ENCODE data around the gene FUCA2.

The FUCA2 gene

GRCh38 chr6:143510991-143511891 is at the start of gene FUCA2:
Gene FUCA2, minus strand, starts transcription at chr6:143511720. Its CDS starts 86 bp downstream, at chr6:143511634.
- peak in 1 of 2 experiments; percentile 24 for DNase-seq

- DNase-seq = no peak
These were observed 49.7 kb upstream of the FUCA2 start for GRCh38 chr6:143561105-143561704.

- DNase-seq = no peak
These were observed 47.6 kb upstream of the FUCA2 start for GRCh38 chr6:143559051-143559660.

- no peak for DNase-seq
These were observed 45.0 kb upstream of the FUCA2 start for GRCh38 chr6:143556529-143556928.

- DNase-seq = no peak
These were observed 44.1 kb upstream of the FUCA2 start for GRCh38 chr6:143555582-143555981.

- DNase-seq = no peak
These were observed 43.6 kb upstream of the FUCA2 start for GRCh38 chr6:143555071-143555492.

GRCh38 chr6:143553337-143553736 is 41.8 kb upstream of the FUCA2 start:
- DNase-seq = no peak

GRCh38 chr6:143549949-143550268 is 38.4 kb upstream of the FUCA2 start:
- no peak for DNase-seq

- no peak for DNase-seq
These were observed 37.9 kb upstream of the FUCA2 start for GRCh38 chr6:143549221-143549948.

- no peak for DNase-seq
These were observed 35.1 kb upstream of the FUCA2 start for GRCh38 chr6:143546599-143546998.

GRCh38 chr6:143545976-143546547 is 34.5 kb upstream of the FUCA2 start:
- no peak for DNase-seq

GRCh38 chr6:143545165-143545564 is 33.6 kb upstream of the FUCA2 start:
- DNase-seq = no peak

- DNase-seq = no peak
These were observed 32.6 kb upstream of the FUCA2 start for GRCh38 chr6:143544011-143544696.

- no peak for DNase-seq
These were observed 31.9 kb upstream of the FUCA2 start for GRCh38 chr6:143543435-143543834.

- DNase-seq = no peak
These were observed 31.4 kb upstream of the FUCA2 start for GRCh38 chr6:143542888-143543287.

- DNase-seq = no peak
These were observed 28.7 kb upstream of the FUCA2 start for GRCh38 chr6:143540192-143540591.

- DNase-seq = no peak
These were observed 28.2 kb upstream of the FUCA2 start for GRCh38 chr6:143539734-143540133.

- no peak for DNase-seq
These were observed 27.6 kb upstream of the FUCA2 start for GRCh38 chr6:143539106-143539505.

- no peak for DNase-seq
These were observed 26.9 kb upstream of the FUCA2 start for GRCh38 chr6:143538374-143538773.

- peak in 1 of 2 experiments; percentile 1 for DNase-seq
These were observed 25.6 kb upstream of the FUCA2 start for GRCh38 chr6:143536866-143537691.

- DNase-seq = no peak
These were observed 24.9 kb upstream of the FUCA2 start for GRCh38 chr6:143536461-143536865.

All from NCI-H1930 (cell line).